ENCODE data around the gene H3-3A.

H3-3A gene

GRCh38 chr1:226054519-226055327, 7.8 kb upstream of the H3-3A start:
- no peak for DNase-seq

GRCh38 chr1:226059709-226060108, 2.8 kb upstream of the H3-3A start:
- no peak for DNase-seq

GRCh38 chr1:226060427-226060826, 2.1 kb upstream of the H3-3A start:
- no peak for DNase-seq

- DNase-seq, result no peak
Measured at GRCh38 chr1:226061068-226061840, 1.3 kb upstream of the H3-3A start.

GRCh38 chr1:226061841-226062557, 517 bp upstream of the H3-3A start:
- peak; percentile 40 for DNase-seq

- peak; percentile 29 for DNase-seq
Measured at GRCh38 chr1:226063224-226063976, 884 bp downstream of the H3-3A start.

GRCh38 chr1:226063977-226064815, 1.7 kb downstream of the H3-3A start:
- DNase-seq, result no peak

GRCh38 chr1:226064816-226065248, 2.3 kb downstream of the H3-3A start:
- DNase-seq, result peak; percentile 3

- DNase-seq, result no peak
Measured at GRCh38 chr1:226066415-226067078, 4.0 kb downstream of the H3-3A start.

GRCh38 chr1:226069811-226070489, 7.4 kb downstream of the H3-3A start:
- DNase-seq, result no peak

- DNase-seq, result no peak
Measured at GRCh38 chr1:226072347-226072746, 9.8 kb downstream of the H3-3A start.

GRCh38 chr1:226073184-226073950, 10.9 kb downstream of the H3-3A start:
- no peak for DNase-seq

- DNase-seq, result no peak
Measured at GRCh38 chr1:226074046-226074445, 11.5 kb downstream of the H3-3A start.

- no peak for DNase-seq
Measured at GRCh38 chr1:226076378-226076777, 13.9 kb downstream of the H3-3A start.

GRCh38 chr1:226078374-226078773, 15.9 kb downstream of the H3-3A start:
- no peak for DNase-seq

- no peak for DNase-seq
Measured at GRCh38 chr1:226082587-226082917, 20.0 kb downstream of the H3-3A start.

GRCh38 chr1:226082959-226083301, 20.4 kb downstream of the H3-3A start:
- no peak for DNase-seq

GRCh38 chr1:226083302-226084101, 21.0 kb downstream of the H3-3A start:
- peak; percentile 92 for DNase-seq

GRCh38 chr1:226085675-226086285, 23.3 kb downstream of the H3-3A start:
- no peak for DNase-seq
